Measurements from ENCODE around the gene TSC22D4.

TSC22D4 gene

DNA sequence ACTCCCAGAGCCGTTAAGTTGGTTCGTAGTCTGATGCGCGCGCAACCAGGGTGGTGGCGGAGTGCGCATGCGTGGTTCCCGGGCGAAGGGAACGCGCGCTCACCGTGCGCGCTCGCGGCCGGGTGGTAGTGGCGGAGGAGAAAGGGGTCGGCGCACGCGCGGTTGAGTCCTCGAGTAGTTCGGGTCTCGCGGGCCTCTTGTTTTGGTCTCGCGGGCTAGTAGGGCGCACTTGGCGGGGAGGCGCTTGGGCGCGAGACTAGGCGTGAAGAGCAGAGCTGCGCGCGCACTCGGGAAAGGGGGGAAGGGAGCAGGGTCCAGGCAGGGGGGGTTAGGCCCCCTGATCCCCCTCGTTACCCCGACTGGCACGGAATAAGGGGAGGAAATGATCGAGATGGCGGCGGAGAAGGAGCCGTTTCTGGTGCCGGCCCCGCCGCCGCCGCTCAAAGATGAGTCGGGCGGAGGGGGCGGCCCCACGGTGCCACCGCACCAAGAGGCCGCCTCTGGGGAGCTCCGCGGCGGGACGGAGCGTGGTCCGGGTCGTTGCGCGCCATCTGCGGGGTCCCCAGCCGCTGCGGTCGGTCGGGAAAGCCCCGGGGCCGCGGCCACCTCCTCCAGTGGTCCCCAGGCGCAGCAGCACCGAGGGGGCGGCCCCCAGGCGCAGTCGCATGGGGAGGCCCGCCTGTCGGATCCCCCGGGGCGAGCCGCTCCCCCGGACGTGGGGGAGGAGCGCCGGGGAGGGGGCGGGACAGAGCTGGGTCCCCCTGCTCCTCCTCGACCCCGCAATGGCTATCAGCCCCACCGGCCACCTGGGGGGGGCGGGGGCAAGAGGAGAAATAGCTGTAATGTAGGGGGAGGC is 49.1 kb downstream of the TSC22D4 start, which contains the start of gene MEPCE:
TSS of gene MEPCE (plus strand) at position 195 of the 856 bp plus-strand sequence. CDS start at position 383, 188 bp downstream.
- peak; percentile 92 for DNase-seq (ENCODE audit: low read depth, low spot score)

DNA sequence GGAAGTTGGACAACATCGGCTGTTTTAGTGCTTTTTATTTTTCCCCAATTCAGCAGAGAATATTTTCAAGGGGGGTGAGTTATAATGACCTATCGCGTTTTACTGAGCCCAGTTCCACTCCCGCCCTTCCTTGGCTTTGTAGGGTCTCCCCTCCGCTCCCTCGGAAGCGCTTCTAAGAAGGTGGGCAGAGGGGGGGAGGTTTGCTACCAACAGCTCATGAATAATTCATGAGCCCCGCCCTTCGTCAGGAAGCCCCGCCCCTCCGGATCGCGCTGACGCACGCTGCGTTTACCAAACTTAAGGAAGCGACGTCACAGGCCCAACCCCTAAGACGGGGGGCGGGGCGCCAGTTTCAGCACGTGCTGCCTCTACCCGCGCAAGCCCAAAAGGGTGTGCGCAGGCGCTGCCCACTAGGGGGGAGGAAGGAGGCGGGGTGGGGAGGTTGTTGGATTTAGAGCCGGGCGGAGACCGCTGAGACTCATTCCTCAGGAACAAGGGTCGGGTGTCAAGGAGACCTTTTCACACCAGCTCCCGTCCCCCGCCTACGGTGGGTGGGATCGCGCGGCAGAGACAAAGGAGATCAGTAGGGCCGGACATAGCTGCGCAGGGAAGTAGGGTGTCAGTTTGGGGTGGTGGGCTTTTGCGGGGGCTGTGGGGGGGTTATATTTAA is 49.9 kb downstream of the TSC22D4 start:
- DNase-seq (ENCODE audit: low read depth, low spot score) = peak; percentile 100

DNA sequence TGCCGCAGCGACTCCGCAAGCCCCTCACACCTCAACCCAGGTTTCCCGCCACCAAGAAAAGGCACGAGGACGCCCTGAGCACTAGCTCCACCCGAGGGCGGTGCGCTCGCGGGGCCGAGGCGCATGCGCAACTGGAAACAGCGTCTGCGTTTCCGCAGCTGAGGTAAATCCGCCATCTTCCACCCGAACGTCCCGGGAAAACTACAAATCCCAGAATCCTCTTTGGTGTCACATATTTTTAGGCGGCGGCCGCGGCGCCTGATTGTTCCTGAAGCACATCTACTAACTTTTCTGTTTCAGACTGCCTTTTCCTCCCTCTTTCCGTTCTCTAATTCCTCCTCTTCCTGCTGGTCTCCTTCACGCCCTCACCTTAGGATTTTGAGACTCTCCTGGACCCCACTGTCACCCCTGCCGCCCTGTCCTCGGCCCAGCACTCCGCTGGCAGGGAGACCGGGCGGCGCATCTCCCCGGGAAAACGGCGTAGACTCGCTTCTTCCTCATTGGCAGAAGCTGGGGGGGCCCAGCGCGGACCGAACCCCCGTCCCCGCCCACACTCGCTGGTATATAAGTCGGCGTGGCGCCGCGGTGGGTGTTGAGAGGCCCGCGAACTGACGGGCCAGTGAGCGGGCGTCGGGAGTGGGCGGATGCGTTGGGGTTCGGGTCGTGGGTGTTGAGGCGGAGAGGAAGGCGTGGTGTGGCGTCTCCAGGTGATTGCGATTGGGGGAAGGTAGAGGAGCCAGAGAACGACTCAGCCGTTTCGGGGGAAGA is 50.6 kb downstream of the TSC22D4 start, which contains the start of gene ZCWPW1:
TSS of gene ZCWPW1 (minus strand) at position 505 of the 768 bp plus-strand sequence. CDS start 8,054 bp downstream, outside the sequence.
- DNase-seq (ENCODE audit: low read depth, low spot score) = peak; percentile 96

DNA sequence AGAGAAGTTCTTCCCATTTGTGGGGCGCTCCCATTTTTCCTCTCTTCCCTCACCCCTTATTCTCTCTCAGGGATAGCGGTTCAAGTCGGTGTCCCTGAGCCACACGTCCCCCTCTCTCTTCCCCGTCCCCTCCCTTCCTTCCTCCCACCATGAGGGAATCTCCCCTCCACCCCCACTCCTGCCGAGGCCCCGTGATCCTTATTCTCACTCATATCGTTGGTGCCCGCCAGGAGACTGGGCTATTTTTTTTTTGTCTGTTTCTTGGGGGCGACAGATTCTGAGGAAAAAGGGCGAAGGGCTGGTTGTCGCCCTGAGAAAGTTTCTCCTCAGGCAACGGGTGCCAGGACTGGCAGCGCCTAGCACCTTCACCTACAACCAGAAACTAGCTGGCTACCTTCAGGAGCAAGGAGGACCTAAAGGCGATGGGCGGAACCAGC is 51.2 kb downstream of the TSC22D4 start:
- DNase-seq (ENCODE audit: low read depth, low spot score) = no peak

DNA sequence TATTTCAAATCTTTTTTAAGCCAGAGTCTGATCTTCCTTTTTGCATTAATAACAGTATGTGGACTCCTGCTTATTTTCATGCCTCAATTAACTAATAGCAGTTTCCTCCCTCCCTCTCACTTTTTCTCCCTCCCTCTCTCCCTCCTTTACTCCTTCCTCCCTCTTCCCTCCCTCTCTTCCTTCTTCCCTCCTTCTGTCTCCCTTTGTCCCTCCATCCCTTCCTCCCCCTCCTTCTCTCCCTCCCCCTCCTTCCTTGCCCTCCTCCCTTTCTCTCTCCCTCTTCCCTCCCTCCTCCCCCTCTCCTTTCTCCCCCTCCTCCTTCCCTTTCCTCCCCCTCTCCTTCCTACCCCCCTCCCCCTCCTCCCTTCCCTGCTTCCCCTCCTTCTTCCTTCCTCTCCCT is 52.5 kb downstream of the TSC22D4 start:
- no peak for DNase-seq (ENCODE audit: low read depth, low spot score)

- DNase-seq (ENCODE audit: low read depth, low spot score) = no peak
These were observed 53.7 kb downstream of the TSC22D4 start for GRCh38 chr7:100425347-100425746.

GRCh38 chr7:100423315-100423714 is 55.7 kb downstream of the TSC22D4 start:
- DNase-seq (ENCODE audit: low read depth, low spot score) = no peak

- DNase-seq (ENCODE audit: low read depth, low spot score) = no peak
These were observed 59.3 kb downstream of the TSC22D4 start for GRCh38 chr7:100419660-100420226.

GRCh38 chr7:100418930-100419659 is 59.9 kb downstream of the TSC22D4 start:
- no peak for DNase-seq (ENCODE audit: low read depth, low spot score)
